Superior temporal gyrus (tissue), 1 donor: Measurements from ENCODE around the gene SARDH.
"Not testable (repeated sequence)": the region's sequence is repeated elsewhere in the genome, so short reads cannot be mapped to it uniquely, and the experiment has no call there.

Experiments used
- DNase-seq: peaks from one replicate; pipeline ENCODE4 v3.0.0-alpha.2; 2016; ENCODE audit errors: extremely low spot score

The SARDH gene

DNA sequence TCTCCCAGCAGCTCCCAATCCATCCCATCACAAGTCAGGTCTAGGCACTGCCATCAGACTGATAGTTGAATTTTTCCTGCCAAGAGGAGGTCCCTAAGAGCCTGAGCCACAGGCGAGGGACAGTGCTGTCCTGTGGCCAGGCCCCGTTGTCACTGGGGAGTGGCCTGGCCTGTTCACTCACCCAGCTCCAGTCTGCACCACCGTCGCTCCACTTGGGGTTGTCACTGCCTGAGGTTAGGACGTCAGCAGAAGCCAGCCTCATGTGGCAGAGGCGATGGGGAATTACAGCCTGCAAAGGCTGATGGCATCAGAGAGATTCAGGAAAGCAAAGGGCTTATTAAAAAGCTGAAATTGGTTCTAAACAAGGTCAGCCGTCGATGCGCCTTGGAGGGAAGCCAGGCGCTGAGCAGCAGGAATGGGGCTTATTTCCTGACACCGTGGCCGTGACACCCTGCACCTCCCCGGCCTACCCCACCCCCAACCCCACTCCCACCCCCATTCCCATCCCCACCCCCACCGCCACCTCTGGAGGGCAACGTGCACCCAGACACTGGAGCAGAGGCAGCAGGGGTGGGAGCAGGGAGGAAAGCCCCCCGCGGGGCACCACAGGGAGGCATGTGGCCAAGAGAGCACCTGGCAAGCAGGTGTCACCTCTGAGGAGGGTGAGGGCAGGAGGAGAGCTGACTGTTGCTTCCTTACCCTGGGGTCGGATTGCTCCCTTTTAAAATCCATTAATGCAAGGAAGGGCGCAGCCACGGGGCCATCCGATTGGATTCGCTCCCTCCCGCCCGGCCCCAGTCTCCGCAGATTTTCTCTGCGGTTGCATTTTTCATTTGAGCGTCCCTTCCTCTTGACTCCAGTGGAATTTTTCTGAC is 105.1 kb downstream of the SARDH start:
- DNase-seq, result no peak

DNA sequence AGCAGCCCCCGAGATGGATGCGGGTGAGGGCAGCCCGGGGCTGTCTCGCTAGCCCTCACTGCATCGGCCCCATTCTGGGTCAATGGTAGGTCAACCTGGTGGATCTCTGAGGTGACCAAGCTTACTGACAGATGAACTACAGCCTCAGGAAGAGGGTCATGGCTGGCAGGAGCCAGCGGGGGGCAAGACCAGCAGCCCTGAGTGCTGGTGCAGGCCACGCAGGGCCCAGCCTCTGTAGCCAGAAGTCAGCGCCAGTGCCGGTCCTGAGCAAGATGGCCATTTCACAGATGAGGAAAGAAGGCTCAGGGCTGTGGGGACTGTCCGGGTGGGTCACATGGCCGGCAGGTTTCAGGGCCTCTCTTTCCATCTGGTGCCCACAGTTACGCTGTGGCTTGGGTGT is 107.0 kb downstream of the SARDH start:
- DNase-seq, result no peak

DNA sequence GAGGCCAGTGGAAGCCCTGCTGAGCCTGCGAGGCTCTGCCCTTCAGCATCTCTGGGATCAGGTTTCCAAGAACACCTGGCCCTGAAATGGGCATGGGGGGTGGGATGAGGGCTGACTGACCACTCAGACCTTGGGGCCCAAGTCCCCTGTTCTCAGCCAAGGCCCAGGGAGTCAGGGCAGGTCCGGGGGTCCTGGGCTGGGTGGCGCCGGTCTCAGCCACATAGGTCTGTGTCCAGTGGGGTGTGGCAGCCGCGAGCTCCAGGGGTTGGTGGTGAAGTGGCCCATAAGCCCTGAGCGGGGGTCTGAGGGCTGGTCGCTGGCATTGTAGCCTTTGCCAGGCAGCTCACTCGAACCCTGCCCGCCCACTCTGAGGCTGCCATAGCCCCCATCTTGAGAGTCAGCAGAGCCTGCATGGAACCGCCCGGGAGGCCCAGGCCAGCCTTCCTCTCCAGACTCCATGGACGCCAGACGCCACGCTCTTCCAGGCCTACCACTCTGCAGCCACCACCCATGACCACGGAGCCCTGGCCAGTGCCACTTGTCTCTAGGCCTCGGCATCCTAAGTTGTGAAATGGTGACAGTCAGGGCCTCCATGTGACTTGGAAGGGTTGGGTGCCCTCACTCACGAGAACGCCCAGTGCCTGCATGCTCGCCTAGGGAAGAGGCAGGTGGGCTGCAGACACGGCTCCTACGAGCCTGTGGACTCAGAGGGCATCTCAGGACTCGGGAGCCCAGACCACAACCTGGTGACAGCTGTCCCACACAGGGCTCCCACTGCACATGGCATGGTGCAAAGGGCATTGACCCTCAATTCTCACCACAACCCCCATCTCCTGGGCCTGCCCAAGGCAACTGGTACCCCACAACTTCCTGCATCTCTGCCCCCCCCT is 108.7 kb downstream of the SARDH start:
- no peak for DNase-seq

DNA sequence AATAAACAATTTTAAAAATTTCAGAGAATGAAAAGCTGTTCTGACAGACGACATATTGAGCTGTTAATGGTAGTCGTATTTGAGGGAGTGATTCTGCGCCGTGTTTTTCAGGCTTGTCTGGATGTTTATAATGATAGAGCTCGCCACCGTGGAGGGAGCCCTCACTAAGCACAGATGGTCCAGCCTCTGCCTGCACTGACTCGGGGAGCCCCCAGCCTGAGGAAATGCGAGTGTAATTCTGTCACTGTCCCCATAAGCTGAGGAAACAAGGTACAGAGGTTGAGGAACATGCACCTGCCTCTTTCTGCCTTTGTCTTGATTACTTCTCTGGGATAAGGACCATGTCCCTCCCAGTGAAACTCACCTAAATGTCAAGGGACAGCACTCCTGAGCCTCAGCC is 109.4 kb downstream of the SARDH start:
- DNase-seq, result no peak

DNA sequence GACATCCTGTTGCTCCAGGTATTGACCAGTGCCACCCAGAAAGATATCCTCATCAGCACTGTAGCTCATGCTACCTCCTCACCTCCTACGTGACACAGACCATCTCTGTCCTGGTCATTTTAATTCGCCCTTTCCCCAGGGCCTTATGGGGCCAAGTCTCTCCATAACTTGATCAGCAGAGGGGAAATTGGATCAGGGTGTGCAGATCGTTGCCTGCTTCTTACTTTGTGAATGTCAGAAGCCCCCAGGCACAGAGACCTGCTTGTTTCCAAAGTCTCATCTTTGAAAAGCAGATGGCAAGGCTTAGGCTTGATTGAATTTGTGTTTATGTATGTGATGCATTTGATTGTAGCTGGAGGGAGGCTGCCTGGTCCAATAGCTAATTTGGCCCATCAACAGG is 110.8 kb downstream of the SARDH start:
- no peak for DNase-seq

DNA sequence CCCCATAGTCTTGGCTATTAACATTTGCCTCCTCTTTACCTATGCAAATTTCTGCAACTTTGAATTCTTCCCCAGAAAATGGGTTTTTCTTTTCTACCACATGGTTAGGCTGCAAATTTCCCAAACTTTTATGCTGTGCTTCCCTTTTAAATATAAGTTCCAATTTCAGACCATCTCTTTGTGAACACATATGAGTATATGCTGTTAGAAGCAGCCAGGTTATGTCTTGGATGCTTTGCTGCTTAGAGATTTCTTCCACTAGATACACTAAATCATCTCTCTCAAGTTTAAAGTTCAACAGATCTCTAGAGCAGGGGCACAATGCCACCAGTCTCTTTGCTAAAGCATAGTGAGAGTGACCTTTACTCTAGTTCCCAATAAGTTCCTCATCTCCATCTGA is 112.1 kb downstream of the SARDH start:
- DNase-seq, result not testable (repeated sequence)

DNA sequence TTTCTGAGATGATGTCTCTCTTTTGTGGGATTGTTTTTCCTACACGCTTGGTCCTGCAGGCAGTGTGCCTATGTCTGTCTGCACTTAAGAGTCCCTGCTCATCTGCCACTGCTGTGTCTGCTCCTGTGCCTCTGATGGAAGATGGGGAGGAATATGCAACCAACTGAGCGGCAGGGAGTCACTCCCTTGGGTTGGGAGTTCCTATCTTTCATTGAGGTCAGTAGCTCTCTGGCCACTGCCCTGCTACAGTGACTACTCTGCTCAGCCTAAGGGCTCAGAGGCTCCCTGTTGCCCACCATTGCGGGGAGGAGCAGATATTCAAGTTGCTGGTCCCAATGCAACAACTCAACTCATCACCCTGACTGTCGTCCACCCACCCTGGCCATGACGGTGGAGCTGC is 115.6 kb downstream of the SARDH start:
- DNase-seq, result no peak

DNA sequence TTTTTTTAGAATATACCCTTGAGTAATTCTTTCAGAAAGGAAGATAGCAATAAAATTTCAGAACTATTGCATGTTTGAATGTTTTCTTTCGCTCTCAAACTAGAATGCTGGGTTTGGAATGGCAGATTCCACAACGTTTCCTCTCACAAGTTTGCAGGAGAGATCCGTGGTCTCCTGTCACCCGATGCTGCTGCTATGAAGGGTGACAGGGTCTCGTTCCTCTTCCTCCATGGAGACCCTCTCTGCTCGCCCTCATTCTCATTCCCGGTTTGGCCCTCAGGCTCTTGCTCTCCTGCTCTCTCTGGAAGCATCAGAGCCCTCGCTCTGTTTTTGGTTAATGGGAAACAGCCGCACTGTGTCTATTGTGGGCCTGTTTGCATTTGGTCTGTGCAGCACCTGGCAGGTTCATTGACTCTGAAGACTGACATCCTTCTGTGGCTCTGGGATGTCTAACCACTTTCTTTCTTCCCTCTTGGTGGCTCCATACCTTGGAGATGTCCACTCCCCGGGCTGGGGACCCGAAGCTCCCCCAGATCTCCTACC is 116.4 kb downstream of the SARDH start:
- no peak for DNase-seq

DNA sequence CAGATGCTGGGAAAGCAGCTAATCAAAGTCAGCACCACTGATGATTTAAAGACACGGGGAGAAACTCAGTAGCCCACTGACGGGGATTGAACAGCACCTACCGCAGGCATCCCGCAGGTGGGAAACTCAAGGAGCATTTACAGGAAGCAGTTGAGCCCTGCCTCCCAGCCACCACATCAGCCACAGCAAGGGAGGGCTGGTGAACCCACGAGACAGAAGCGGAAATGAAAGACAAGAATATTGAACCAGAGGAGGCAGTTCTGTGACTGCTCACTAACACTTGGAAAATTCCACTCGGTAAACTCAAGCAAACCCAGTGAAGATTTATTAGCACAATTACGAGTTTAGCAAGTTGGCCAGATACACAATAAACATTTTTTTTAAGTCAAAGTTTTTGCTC is 118.4 kb downstream of the SARDH start:
- DNase-seq, result no peak

DNA sequence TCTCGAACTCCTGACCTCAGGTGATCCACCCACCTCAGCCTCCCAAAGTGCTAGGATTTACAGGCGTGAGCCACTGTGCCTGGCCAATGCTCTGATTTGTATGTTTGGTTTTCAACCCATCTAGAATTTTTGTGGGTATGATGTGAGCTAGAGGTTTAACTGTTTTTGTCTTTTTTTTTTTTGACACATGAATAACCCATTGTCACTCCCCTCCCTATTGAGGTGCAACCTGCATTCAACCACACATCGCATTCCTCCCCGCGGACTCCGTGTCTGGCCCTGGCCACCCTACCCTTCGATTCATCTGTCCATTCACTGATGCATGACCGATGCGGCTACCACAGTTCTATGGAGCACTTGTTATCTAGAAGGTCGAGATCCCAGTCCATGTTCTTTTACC is 119.4 kb downstream of the SARDH start:
- DNase-seq, result no peak

DNA sequence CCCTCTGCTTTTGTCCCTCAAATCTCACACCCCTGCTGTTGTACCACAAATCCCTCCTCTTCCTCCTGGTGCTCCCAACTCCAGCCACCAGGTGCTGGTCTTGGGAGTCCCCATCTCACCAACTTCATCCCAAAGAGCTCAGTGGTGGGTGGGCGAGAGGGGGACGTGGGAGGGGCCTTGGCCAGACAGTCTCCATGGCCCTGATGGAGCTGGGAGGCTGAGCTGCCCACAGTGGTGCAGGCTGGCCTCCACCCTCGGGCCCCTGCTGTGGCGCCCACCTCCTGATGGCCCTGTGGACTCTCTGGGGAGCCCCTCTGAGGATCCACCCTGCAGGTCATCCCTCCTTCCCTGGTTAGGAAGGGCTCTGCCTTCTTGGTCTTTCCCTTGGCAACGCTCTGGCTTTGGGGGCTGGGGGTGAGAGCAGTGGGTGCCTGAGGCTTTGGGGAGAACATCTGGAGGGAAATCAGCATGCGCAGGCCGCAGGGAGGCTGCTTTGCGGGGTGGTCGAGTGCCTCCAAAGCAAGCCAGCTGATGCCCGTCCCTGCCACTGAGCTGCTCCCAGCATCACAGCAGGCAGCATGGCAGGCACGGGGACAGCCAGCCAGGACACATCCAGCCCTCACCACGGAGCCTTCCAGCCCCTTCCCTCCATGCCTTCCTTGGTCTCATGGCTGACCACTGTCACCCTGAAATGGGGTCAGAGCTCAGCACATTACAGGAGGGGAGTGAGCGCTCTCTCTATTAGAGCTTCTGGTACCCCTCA is 121.3 kb downstream of the SARDH start:
- DNase-seq, result no peak

DNA sequence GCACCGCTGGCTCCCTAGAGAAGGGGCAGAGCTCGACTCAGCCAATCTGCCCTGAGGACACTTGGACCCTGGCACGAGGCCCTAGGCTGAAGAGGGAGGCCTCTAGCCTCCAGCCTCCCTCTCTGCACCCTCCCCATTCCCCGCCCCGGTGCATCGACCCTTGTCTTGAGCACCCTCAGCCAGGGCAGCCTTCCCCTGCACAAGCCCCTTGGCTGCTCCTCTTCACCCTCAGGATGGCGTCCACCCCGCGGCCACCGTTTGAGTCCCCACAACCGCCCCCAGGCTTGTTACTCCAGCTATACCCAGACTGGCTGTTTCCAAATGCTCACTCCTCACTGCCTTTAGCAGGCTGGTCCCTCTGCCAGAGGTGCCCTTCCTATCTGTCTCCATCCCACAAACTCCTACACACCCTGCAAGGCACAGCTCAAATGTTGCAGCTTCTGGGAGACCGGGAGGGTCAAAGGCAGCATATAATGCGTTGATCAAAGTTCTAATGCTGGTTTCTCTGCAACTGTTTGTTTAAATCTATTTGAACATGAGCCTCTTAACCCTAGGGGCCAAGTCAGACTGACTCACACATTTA is 122.5 kb downstream of the SARDH start:
- DNase-seq, result no peak

DNA sequence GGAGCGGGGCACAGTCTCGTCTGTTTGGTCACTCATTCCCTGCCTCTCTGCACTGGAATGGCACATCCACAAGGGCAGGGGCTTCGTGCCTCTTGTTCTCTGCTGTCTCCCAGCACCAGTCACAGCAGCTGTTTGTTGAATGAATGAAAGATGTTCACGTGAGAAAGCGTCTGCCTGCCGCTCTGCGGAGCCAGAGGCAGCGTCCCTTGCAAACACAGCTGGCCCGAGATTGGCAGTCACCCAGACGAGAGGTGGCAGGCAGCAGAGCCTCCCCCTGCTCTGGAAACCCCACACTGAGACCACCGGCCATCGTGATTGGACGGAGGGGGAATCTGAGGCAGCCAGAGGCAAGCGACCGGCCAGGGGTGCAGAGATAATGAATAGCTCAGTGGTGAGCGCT is 123.0 kb downstream of the SARDH start:
- DNase-seq, result no peak

DNA sequence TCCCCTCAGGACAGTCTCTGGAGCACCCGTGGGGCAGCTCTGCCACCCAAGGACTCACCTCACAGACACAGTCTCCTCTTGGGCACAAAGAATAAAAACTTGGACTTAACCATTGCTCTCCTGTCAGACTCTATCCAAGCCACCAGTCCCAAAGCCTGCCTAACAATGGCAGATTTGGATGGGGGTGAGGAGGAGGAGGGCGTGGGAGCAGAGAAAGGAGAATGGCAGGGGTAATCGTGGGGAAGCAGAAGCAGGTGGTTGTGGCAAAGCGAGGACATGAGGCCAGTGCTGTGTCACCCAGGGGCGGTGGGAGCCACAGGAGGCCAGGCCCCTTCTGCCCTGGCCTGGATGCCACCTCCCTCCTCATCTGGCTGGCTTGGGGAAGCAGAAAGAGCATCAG is 123.5 kb downstream of the SARDH start:
- no peak for DNase-seq

DNA sequence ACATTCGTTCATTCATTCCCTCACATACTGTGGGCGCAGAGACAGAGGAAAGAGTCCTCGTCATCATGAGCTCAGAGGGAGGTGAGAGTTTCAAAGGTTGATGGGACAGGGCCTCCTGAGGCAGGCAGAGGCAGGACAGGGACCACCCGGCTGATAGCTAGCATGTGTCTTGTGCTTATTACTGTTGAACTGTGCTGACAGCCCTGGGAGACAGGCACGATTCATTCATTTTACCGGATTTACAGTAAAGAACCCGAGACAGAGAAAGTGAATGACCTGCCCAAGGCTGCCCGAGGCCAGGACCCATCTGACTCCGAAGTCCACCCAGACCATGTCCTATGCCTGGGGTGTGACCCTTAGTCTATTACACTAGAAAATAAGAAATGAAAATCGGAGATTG is 124.1 kb downstream of the SARDH start:
- DNase-seq, result no peak
